ENCODE measurements around the gene CSF1.

Gene CSF1

GRCh38 chr1:109979489-109980091, 68.9 kb downstream of the CSF1 start:
- no peak for DNase-seq

All from activated T-cell treated with anti-CD3 and anti-CD28 coated beads, Interleukin-2, amount 50 U/mL, for 48 hours (primary cell).